GM23248 (cell line): ENCODE results near the gene SAMD13.

ENCODE experiments used
- EZH2 ChIP-seq: fragments of 200-600 bp; sonication (generic); IDR thresholded peaks from 2 replicates; pipeline ENCODE4 v1.6.1; 2018; ENCODE audit warnings: antibody characterized with exemption, mild to moderate bottlenecking; ENCODE audit not compliant: insufficient read depth, poor library complexity, severe bottlenecking
- EZH2phosphoT487 ChIP-seq: fragments of 200-600 bp; sonication (generic); IDR thresholded peaks from 2 replicates; pipeline ENCODE4 v1.6.1; 2018; ENCODE audit warnings: antibody characterized with exemption, moderate library complexity, mild to moderate bottlenecking, low read depth; ENCODE audit not compliant: insufficient read depth

DNA sequence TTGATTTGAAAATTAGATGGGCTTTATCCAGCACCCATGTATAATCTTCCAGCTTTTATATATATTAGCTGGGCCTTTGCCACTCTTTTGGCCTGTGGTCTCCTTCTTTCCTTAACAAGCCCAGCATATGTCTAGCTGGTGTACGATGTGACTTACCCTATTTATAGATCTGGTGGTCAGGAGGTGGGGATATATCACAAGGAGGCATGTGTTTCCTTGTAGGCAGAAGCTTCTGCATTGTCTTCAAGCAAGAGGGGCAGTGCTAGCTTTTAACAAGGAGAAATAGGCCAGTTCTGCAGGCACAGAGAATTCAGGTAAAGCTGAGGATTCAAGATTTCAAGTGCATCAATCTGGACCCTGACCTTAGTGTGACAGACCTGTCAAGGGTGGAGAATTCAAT lies 58.8 kb downstream of the SAMD13 start:
- TF ChIP-seq EZH2phosphoT487, result no peak
- TF ChIP-seq EZH2, result no peak
